Measurements from ENCODE around the gene ZDHHC4.
"Not testable (repeated sequence)": the region's sequence is repeated elsewhere in the genome, so short reads cannot be mapped to it uniquely, and the experiment has no call there.

ZDHHC4 gene

DNA sequence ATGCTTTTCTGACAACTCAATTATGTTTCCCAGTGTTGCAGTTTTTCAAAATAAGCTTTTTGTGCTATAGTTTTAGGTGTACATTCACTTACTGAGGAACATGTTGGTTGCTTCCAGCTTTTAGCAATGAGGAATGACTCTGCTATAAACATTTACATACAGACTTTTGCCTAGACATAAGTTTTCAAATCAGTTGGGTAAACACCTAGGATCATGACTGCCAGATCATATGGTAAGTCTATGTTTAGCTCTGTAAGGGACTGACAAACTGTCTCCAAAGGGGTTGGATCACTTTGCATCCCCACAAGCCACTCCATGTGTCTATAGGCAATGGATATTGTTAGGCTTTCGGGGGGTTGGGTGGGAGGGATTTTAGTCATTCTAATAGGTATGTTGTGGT lies 15.1 kb upstream of the ZDHHC4 start:
- DNase-seq, result no peak

DNA sequence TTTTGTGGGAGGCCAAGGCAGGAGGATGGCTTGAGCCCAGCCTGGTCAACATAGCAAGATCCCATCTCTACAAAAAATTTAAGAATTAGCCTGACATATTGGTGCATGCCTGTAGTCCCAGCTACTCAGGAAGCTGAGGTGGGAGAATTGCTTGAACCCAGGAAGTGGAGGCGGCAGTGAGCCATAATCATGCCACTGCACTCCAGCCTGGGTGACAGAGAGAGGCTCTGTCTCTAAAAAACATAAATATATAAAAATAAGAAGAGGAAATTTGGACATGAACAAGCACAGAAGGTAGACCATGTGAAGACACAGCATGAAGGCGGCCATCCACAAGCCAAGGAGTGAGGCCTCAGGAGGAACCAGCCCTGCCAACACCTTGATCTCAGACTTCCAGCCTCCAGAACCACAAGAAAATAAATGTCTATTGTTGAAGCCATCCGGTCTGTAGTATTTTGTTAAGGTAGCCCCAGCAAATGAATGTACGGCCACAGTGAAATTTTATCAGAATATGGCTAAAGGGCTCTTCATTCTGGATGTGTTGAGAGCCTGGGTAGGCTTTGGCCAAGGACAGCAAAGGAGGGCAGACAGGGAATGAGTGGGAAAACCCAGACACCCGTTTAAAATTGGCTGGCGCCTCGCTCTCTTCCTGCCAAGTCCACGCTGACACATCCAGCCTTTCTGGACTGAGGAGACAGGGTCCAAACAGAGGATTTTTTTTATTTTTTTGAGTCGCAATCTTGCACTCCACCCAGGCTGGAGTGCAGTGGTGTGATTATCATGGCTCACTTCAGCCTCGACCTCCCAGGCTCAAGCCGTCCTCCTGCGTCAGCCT lies 13.1 kb upstream of the ZDHHC4 start:
- no peak for DNase-seq

DNA sequence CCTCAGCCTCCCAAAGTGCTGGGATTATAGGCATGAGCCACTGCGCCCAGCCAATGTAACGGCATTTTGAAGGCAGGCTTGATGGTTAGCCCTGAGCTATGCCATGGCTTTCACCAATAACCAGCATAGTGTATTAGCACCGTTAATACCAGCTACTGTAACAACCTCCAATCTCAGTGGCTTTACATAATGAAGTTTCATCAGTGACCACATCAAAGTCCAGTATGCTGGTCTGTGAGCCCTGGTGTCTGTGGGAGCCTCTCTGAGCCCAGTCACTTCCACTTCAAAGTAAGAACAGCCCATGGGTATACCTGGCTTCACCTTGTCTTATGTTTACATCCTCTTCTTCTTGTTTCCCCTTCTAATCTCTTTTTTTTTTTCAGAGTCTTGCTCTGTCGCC lies 11.6 kb upstream of the ZDHHC4 start:
- no peak for DNase-seq

DNA sequence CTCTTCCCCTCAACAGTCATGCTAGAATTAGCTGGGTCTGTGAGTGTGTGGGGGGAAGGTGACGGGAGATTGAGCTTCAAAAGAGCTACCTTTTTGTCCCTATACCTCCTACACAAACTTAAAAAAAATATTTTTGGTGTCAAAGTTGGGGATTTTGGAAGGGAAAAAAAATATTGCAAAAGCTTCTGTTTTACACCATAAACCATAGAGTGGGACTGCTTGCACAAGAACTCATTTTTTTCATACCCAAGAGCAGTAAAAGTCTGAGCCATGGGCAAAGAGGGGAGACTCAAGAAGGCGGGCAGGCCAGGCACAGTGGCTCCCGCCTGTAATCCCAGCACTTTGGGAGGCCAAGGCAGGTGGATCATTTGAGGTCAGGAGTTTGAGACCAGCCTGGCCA lies 9.4 kb upstream of the ZDHHC4 start:
- DNase-seq, result no peak

DNA sequence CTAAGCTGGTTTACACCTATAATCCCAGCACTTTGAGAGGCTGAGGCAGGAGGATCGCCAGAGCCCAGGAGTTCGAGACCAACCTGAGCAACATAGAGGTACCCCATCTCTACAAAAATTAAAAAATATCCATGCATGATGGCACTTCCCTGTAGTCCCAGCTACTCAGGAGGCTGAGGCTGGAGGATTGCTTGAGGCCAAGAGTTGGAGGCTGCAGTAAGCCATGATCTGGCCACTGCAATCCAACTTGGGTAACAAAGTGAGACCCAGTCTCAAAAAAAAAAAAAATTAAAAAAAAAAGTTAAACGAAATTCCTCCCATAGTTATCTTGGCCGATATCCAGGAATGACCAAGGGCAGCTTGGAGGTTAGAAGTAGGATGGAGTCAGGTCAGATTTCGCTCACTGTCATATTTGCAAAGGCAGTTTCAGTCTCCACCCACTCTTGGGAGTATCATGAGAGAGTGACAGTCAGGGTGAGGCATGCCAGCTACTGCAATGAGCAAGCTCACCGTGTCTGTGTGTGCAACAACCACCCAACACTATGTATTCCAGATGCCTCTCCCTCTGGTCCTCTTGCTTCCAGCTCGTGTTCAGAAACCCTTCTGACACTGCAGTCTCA lies 6.0 kb upstream of the ZDHHC4 start:
- DNase-seq, result no peak

DNA sequence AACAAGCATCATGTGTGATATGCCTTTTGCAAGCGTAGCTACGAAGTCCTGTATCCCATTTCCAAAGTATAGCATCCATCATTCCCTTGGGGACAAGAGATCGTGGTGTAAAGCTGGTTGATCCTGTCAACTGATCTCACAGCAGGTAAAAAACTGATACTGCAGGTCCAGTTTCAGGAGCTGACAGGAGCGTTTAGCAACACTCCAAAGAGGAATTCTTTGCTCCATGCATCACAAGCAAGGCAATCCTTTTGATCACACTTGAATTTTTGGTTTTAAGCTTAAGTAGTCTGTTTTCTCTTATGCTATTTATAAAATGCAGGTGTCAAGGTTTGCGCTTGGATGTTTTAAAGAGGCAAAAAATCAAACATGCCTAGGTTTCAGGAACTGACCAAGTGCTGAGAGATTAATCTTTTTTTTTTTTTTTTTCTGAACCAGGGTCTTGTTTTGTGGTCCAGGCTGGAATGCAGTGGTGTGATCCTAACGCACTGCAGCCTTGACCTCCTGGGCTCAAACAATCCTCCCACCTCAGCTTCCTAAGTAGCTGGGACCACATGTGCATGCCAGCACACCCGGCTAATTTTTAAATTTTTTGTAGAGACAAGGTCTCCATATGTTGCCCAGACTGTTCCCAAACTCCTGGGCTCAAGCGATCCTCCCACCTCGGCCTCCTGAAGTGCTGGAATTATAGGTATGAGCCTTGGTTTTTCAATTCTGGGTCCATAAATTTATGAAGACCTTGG lies 1.8 kb upstream of the ZDHHC4 start:
- DNase-seq, result no peak

DNA sequence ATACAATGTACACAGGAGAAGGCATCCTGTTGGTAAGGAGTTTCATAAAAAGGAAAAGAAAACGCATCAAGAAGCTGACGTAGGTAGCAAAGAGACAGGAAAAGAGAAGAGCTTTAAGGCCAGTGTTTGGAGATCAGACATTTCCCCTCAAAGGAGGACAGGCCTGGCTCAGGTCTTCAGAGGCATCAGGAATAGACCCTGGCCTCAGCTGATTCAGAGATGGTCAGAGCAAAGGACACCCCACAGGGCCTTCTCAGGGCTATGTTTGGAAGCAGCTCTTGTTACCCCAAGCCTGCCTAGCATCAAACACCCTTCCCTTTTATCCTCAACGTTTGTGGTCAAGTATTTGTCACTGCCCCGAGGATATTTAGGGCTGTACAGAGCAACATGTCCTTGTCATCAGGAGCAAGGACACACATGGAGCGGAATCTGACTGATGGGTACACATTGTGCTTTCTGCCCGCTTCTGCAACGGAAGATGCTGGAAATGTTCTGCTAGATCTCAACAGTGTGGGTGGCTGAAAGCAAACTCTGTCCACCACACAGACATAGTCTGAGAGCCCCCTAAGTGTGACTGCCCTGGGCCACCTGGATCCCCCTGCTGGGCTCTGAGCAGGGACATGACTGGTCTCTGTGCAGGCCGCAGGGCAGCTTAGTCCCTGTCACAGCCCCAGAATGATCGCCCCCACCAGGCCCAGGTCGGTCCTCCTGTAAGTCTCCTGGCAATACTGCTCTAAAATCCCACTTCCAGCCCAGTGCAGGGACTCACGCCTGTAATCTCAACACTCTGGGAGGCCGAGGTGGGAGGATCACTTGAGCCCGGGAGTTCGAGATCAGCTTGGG lies 1.0 kb upstream of the ZDHHC4 start:
- DNase-seq, result no peak

DNA sequence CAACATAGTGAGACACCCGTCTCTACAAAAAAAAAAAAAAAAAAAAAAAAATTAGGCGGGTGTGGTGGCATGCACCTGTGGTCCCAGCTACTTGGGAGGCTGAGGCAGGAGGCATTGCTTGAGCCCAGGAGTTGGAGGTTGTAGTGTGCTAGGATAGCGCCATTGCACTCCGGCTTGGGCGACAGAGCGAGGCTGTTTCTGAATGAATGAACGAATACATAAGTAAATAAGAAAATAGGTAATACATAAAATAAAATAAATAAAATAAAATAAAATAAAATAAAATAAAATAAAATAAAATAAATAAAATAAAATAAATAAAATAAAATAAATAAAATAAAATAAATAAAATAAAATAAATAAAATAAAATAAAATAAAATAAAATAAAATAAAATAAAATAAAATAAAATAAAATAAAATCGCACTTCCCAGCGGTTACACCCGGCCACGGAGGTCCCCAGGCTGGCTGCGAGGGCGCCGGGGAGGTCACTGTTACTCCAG lies 336 bp upstream of the ZDHHC4 start:
- DNase-seq, result not testable (repeated sequence)

DNA sequence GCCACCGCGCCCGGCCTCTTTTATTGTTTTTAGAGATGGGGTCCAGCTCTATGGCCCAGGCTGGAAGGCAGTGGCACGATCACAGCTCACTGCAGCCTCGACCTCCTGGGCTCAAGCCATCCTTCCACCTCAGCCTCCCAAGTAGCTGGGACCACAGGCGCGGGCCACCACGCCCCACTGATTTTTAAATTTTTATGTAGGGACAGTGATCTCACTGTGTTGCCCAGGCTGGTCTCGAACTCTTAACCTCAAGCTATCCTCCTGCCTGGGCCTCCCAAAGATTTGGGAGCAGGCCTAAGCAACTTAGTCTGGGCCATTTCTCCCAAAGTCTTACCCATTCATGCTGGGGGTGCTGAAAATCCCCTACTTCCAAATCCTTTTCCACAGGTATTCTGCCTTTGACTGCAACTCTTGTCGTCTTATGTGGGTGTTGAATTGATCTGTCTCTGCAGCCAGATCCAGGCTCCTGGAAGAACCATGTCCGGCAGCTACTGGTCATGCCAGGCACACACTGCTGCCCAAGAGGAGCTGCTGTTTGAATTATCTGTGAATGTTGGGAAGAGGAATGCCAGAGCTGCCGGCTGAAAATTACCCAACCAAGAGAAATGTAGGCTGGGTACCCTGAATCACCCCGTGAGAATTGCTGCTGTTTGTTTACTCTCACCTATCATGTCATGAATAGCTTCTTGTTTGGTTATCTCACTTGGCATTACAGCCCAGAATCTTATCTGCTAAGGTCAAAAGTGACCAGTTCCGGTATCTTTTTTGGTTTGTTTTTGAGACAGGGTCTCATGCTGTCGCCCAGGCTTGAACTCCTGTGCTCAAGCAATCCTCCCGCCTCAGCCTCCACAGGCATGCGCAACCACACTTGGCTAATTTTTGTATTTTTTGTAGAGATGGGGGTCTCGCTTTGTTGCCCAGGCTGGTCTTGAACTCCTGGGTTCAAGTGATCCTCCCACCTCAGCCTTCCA lies 1.1 kb downstream of the ZDHHC4 start:
- DNase-seq, result no peak

DNA sequence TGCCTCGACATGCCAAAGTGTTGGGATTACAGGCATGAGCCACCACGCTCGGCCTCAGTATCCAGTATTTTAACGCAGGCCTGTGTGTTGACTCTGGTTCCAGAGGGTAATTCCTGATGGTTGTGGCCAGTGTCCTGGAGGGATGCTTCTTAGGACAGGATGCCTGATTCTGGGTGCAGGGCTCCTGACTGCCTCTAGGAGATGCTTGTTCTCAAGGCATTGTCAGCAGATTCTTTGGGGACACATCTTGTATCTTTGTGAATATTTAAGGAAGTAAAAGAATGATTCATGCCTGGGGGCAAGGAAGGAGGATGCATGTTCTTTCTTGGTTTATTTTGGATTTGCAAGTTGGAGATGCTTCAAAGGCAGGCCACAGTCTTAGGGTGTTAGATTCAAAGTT lies 2.2 kb downstream of the ZDHHC4 start:
- DNase-seq, result no peak

DNA sequence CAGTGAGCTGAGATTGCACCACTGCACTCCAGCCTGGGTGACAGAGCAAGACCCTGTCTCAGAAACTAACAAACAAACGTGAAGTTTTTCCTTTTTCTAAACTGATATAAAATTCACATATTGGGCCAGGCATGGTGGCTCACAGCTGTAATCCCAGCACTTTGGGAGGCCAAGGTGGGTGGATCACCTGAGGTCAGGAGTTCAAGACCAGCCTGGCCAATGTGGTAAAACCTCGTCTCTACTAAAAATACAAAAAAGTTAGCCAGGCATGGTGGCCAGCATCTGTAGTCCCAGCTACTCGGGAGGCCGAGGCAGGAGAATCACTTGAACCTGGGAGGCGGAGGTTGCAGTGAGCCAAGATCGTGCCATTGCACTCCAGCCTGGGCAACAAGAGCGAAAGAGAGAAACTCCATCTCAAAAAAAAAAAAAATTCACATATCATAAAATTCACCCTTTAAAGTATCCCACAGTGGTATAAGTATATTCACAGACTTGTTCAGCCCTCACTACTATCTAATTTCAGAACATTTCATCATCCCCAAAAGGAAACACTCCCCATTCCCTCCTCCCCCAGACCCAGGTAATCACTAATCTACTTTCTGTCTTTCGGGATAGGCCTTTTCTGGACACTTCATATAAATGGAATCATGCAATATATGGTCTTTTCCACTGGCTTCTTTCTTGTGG lies 8.6 kb downstream of the ZDHHC4 start:
- not testable (repeated sequence) for DNase-seq

DNA sequence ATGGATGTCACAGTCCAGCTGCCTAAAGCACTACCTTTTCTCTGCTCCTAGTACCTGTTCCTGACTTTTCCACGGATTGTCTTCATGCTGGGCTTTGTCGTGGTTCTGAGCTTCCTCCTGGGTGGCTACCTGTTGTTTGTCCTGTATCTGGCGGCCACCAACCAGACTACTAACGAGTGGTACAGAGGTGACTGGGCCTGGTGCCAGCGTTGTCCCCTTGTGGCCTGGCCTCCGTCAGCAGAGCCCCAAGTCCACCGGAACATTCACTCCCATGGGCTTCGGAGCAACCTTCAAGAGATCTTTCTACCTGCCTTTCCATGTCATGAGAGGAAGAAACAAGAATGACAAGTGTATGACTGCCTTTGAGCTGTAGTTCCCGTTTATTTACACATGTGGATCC lies 11.3 kb downstream of the ZDHHC4 start:
- DNase-seq, result no peak

DNA sequence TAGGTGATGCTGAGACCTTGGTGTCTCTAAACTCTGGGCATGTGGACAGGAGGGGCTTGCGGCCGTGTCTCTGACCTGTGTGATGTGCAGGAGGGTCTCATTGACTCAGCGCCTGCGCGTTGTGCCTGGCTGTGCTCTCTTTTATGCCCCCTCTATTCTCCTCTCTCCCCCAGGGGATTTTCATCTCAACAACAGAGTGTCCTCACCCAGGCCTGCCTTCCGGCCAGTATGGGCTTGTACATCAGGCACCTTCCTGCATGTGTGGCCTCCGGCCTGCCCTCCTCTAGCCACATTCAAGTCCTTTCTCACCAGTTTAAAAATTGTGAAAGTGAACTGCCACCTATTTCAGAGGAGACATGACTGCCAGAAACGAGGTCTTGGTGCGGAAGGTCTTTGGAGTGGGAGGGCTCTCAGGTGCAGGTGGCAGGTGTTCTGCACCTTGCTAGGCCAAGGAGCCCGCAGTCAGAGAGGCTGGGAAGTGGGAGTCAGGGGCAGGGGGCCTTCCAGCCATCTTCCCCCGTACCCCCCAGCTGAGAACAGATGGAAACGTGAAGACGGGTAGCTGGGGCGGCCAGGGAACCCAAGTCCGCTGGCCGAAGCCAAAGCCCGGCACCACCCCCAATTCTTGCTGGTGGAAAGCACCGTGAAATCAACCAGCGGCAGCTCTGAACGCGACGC lies 12.0 kb downstream of the ZDHHC4 start:
- no peak for DNase-seq

DNA sequence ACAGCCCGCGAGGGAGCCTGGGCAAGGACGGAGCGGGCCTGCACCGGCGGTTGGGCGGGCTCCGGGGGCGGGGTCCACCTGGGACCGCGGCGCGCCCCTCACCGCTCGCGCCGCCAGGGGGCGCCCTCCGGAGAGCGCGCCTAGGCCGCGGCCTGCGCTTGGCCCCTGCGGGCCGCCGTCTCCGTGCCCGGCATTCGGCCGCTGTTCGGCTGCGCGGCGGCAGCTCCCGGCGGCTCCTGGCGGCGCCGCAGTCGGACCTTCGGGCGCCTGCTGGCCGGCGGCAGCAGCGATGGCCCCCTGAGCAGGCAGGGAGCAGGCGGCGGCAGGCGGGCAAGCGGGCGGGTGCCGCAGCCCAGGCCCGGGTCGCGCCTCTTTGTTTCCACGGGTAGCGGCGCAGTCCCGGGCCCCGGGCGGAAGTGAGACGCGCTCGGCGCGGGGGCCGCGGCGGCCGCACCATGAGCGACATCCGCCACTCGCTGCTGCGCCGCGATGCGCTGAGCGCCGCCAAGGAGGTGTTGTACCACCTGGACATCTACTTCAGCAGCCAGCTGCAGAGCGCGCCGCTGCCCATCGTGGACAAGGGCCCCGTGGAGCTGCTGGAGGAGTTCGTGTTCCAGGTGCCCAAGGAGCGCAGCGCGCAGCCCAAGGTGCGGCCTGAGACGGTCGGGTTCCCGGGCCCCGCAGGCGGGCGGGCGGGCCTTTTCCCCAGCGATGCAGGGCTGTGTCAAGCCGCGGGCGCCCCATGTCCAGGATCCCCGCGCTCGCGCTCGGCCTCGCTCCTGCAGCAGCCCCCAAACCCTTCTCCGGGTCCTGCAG lies 12.8 kb downstream of the ZDHHC4 start, which contains the start of gene INTS15:
INTS15 (plus strand) TSS at position 193 of the 816 bp plus-strand sequence; CDS start at position 456, 263 bp downstream.
- DNase-seq, result peak; percentile 78

DNA sequence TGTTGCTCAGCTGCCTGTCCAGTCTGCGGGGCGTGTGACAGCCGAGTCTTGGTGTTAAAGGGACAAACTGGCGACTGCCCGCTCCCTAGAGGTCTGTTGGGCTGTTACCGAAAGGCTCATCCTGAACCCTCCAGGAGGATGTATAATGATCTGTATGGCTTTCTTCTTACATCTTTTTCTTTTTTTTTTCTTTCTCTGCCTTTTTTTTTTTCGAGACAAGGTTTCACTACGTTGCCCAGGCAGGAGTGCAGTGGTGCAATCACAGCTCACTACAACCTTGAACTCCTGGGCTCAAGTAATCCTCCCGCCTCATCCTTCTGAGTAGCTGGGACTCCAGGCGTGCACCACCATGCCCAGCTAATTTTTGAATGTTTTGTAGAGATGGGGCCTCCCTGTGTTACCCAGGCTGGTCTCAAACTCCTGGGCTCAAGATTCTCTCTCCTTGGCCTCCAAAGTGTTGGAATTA lies 13.4 kb downstream of the ZDHHC4 start:
- no peak for DNase-seq

DNA sequence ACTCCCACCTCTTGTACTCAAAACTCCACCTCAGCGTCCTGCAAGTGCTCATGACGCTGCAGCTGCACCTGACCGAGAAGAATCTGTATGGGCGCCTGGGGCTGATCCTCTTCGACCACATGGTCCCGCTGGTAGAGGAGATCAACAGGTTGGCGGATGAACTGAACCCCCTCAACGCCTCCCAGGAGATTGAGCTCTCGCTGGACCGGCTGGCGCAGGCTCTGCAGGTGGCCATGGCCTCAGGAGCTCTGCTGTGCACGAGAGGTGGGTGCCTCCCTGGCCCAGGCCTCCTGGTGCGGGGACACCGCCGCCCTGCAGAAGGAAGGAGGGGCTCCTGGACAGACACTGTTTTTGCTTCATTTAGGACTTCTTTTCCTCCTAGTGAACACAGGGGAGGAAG lies 22.8 kb downstream of the ZDHHC4 start:
- DNase-seq, result no peak

DNA sequence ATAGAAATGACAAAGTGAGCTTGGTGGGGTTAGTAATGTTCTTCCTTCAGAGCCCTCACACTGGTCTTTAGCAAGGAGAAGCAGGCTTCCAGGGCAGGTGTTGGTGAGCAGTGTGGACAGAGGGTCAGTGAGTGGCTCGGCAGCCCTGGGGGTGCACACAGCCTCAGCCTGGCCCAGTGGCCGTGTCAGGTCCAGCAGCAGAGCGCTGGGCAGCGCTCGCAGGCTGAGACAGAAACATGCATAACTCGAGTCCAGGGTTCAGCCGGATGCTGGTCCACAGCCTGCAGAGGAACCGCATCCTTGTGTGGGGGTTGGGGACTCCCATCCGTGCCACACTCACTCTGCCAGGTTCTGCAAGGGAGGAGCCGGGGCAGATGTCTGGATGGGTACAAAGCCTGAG lies 27.2 kb downstream of the ZDHHC4 start:
- DNase-seq, result no peak

DNA sequence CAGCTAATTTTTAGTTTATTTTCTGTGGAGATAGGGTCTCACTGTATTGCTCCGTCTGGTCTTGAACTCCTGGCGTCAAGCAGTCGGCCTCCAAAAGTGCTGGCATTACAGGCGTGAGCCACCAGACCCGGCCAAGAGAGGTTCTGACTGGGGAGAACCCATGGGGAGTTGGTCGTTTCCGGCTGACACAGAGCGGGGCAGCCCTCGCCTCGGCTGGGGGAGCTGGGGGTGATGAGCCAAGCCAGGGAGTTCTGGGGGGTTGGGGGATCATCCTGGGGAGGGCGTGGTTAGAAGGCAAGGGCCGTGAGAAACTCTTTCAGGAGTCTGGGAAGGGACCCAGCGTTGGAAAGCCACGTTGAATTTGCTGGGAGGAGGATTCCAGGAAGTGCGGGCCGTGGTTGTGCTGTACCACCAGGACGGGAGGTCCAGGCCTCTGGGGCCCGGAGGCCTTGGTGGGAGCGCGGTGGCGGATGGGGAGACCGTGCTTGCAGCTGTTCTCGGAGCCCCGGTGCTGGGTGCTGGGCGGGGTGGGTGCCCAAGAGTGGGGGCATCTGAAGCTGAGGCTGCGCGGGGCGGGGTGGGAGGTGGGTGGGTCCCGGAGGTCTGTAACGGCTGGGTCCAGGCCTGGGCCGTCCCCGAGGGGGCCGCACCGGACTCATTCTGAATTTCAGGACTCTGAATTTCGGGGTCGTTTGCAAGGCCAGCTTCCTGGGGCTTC lies 29.8 kb downstream of the ZDHHC4 start:
- DNase-seq, result no peak
